ENCODE data around the gene RNF41.
"Not testable (repeated sequence)": the region's sequence is repeated elsewhere in the genome, so short reads cannot be mapped to it uniquely, and the experiment has no call there.

Gene RNF41

DNA sequence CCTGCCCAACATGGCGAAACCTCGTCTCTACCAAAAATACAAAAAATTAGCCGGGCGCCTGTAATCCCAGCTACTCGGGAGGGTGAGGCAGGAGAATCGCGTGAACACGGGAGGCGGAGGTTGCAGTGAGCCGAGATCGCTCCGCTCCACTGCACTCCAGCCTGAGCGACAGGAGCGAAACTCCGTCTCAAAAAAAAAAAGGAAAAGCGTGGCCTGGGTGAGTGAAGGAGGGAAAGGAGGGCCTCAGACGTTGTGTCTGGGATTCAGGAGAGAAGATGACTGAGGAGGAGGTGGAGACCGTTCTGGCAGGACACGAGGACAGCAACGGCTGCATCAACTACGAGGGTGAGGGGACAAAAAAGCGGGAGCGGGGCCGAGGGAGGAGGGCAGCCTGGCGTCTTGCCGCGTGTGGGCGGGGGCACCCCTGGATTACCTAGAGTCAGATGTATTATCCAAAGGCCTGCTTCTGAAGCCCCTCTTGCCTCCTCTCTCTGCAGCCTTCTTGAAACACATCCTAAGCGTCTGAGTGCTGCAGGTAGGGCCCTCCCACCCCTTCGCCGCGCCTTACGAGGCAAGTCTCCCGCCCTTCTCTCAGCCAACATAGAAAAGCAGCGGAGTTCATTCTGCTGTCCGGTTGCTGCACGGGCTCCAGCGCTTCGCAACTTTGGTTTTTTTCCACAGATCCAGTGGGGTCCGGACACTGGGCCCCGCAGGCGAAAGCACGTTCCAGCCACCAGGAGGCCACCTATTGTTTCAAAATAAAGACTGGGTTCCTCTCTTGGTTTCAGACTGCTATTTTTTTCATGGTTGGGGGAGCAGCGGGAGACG is 64.3 kb downstream of the RNF41 start:
- no peaks in the 10 kb centered on the region for H3K9me3 ChIP-seq (ENCODE audit: insufficient read depth, low read depth, low read length)
- peak overlapping the region; percentile 49 for H3K4me3 ChIP-seq (ENCODE audit: low read length)
- H3K27ac ChIP-seq (ENCODE audit: low read depth, low read length), result peak overlapping the region; percentile 94
- 22% methylated on average over 43 of the region's 45 CpGs for WGBS
- peaks cover 34% of the 10 kb centered on the region for H3K4me1 ChIP-seq (ENCODE audit: insufficient read depth, low read length)
- peak overlapping the region; percentile 71 for H3K9ac ChIP-seq (ENCODE audit: low read depth, low read length)
- H3K27me3 ChIP-seq (ENCODE audit: insufficient read depth, low read length), result no peaks in the 10 kb centered on the region
- H3K36me3 ChIP-seq (ENCODE audit: insufficient read depth, low read length), result peaks cover 47% of the 10 kb centered on the region

DNA sequence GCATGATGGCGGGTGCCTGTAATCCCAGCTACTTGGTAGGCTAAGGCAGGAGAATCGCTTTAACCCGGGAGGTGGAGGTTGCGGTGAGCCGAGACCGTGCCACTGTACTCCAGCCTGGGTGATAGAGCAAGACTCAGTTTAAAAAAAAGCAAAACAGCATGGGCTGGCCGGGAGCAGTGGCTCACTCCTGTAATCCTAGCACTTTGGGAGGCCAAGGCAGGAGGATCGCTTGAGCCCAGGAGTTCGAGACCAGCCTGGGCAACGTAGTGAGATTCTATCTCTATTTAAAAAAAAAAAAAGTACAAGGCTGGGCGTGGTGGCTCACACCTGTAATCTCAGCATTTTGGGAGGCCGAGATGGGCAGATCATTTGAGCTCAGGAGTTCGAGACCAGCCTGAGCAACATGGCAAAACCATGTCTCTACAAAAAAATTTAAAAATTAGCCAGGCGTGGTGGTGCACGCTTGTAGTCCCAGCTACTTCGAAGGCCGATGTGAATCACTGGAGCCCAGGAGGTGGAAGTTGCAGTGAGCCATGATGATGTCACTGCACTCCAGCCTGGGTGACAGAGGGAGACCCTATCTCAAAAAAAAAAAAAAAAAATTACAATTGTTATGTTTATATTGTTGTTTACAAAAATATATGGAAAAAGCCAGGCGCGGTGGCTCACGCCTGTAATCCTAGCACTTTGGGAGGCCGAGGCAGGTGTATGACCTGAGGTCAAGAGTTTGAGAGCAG is 65.1 kb downstream of the RNF41 start:
- peak overlapping the region; percentile 94 for H3K27ac ChIP-seq (ENCODE audit: low read depth, low read length)
- not testable (repeated sequence) for H3K27me3 ChIP-seq (ENCODE audit: insufficient read depth, low read length); H3K9me3 ChIP-seq (ENCODE audit: insufficient read depth, low read depth, low read length)
- H3K36me3 ChIP-seq (ENCODE audit: insufficient read depth, low read length), result peaks cover 39% of the 10 kb centered on the region
- H3K4me3 ChIP-seq (ENCODE audit: low read length), result peak overlapping the region; percentile 49
- WGBS, result 96% methylated on average over 21 of the region's 21 CpGs
- peak overlapping the region; percentile 71 for H3K9ac ChIP-seq (ENCODE audit: low read depth, low read length)
- H3K4me1 ChIP-seq (ENCODE audit: insufficient read depth, low read length), result peaks cover 26% of the 10 kb centered on the region

DNA sequence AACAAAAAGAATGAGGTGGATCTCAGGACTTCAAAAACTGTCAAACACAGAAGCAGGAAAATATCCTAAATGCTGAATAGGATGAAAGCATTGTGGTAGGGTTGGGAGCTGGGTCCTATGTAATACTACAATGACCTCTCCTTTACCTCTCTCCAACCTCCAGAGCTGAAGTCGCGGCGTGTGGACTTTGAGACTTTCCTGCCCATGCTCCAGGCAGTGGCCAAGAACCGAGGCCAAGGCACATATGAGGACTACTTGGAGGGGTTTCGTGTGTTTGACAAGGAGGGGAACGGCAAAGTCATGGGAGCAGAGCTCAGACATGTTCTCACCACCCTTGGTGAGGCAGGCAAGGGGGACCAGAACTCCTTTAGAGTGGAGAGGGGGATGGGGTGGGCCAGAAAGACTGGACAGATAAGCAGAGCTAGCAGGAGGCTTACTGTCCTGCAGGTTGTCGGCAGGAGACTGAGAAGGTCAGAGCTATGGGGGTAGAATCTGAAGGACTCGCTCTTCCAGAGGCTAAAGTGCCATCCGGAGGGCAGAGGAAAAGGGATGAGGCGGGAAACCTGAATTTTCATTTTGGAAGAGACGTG is 66.4 kb downstream of the RNF41 start:
- Histone ChIP-seq H3K27ac (ENCODE audit: low read depth, low read length) (no peak overlapping the region), H3K9me3 (ENCODE audit: insufficient read depth, low read depth, low read length) (no peaks in the 10 kb centered on the region), H3K4me3 (ENCODE audit: low read length) (no peak overlapping the region), H3K27me3 (ENCODE audit: insufficient read depth, low read length) (no peaks in the 10 kb centered on the region), H3K36me3 (ENCODE audit: insufficient read depth, low read length) (peaks cover 26% of the 10 kb centered on the region), H3K4me1 (ENCODE audit: insufficient read depth, low read length) (peaks cover 20% of the 10 kb centered on the region), H3K9ac (ENCODE audit: low read depth, low read length) (no peak overlapping the region)
- 92% methylated on average over 11 of the region's 11 CpGs for WGBS

DNA sequence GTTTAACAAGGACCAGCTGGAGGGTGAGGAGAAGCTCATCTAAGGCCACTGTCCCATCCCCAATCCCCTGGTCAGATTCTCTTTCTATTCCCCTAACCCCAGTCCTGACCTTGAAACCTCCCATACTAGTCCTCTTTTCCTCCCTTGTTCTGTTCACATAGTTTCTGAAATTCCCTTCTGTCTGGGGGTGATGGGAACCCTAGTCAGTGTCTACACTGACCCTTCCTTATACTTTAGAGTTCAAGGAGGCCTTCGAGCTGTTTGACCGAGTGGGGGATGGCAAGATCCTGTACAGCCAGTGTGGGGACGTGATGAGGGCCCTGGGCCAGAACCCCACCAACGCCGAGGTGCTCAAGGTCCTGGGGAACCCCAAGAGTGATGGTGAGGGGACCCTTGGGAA is 66.9 kb downstream of the RNF41 start:
- Histone ChIP-seq H3K4me1 (ENCODE audit: insufficient read depth, low read length) (peaks cover 15% of the 10 kb centered on the region), H3K36me3 (ENCODE audit: insufficient read depth, low read length) (peaks cover 24% of the 10 kb centered on the region), H3K9me3 (ENCODE audit: insufficient read depth, low read depth, low read length) (no peaks in the 10 kb centered on the region), H3K9ac (ENCODE audit: low read depth, low read length) (no peak overlapping the region), H3K27ac (ENCODE audit: low read depth, low read length) (no peak overlapping the region), H3K4me3 (ENCODE audit: low read length) (no peak overlapping the region), H3K27me3 (ENCODE audit: insufficient read depth, low read length) (no peaks in the 10 kb centered on the region)
- 94% methylated on average over 5 of the region's 5 CpGs for WGBS

DNA sequence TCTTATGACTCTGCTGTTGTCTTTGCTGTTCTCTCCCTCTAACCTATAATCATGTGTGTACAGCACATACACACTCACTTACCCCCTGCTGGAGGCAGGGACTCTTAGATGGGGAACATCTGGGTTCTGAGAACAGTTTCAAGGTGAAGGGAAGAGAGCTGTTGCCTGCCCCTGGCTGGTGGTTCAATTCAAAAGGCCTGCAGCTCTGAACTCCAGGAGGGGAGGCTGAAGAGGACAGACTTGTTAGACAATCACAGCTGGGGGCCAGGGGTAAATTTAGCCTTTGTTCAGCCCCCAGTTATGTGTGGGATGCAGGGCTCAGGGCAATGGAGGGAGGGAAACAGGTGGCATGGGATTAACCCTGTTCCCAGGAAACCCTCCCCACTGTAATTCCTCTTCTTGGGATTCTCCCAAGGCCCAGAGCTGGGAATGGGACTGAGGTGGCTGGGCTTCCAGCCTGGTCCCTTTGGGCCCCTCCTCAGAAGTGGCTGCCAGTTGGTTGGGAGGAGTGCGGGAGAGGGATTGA is 67.4 kb downstream of the RNF41 start:
- no peak overlapping the region for H3K9ac ChIP-seq (ENCODE audit: low read depth, low read length)
- H3K27ac ChIP-seq (ENCODE audit: low read depth, low read length), result no peak overlapping the region
- no CpG with 5 or more reads among the region's 1 CpG for WGBS
- peaks cover 10% of the 10 kb centered on the region for H3K4me1 ChIP-seq (ENCODE audit: insufficient read depth, low read length)
- no peaks in the 10 kb centered on the region for H3K9me3 ChIP-seq (ENCODE audit: insufficient read depth, low read depth, low read length)
- no peaks in the 10 kb centered on the region for H3K27me3 ChIP-seq (ENCODE audit: insufficient read depth, low read length)
- peaks cover 21% of the 10 kb centered on the region for H3K36me3 ChIP-seq (ENCODE audit: insufficient read depth, low read length)
- no peak overlapping the region for H3K4me3 ChIP-seq (ENCODE audit: low read length)

DNA sequence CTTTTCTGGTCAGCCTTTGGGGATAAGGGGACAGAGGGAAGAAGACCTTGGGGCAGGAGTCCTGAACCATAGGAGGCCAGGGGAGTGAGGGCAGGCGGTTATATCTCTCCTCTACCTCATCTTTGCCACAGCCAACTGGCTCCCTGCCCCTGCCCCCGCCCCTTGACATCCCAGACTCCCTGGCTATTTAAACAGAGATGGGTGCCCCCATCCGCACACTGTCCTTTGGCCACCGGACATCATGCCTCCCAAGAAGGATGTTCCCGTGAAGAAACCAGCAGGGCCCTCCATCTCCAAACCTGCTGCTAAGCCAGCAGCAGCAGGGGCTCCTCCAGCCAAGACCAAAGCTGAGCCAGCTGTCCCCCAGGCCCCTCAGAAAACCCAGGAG is 68.0 kb downstream of the RNF41 start:
- H3K4me3 ChIP-seq (ENCODE audit: low read length), result peak overlapping the region; percentile 86; the same call in 1 of the 2 replicates
- no peaks in the 10 kb centered on the region for H3K27me3 ChIP-seq (ENCODE audit: insufficient read depth, low read length)
- H3K27ac ChIP-seq (ENCODE audit: low read depth, low read length), result no peak overlapping the region
- H3K36me3 ChIP-seq (ENCODE audit: insufficient read depth, low read length), result peaks cover 21% of the 10 kb centered on the region
- H3K9me3 ChIP-seq (ENCODE audit: insufficient read depth, low read depth, low read length), result no peaks in the 10 kb centered on the region
- H3K9ac ChIP-seq (ENCODE audit: low read depth, low read length), result no peak overlapping the region
- WGBS, result 90% methylated on average over 5 of the region's 5 CpGs
- peaks cover 10% of the 10 kb centered on the region for H3K4me1 ChIP-seq (ENCODE audit: insufficient read depth, low read length)

DNA sequence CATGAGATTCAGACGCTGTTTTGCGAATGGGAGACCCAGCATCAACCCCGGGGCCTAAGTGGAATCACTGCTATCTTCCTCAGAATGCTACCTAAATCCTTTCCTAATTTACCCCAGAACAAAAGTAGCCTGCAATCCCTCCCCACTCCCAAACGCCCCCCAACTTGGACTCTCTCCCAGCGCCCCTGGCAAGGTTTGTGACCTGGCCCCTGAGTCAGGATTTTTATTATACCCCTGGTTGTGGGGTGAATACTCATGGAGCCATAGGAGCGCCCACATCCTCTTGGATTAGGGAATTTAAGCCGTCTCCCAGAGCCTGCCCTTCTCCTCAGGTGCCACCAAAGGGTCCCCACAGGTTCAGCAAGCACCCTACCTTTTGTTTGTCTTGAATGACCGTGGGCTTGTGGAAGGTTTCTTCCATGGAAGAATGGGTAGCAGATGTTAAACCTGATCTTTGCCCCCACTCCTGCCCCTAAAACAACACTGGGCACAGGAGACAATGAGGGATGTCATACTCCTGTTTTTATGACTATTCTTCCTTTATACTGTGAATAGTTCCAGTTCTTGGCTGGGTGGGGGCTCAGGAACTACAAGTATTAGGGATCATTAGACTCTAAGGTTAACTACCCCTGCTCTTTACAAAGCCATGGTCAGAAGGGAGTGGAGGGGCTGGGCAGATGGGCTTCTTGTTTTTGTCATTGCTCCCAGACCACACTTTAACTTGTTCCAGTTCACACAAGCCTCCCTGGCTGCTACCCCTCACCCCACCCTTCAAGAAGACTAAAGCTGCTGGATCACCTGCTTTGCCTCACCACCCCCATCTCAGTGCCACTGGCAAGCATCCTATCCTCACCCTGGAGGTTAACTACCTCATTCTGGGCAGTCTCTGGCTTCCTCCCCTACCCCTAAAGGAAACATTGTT is 68.7 kb downstream of the RNF41 start:
- no peaks in the 10 kb centered on the region for H3K27me3 ChIP-seq (ENCODE audit: insufficient read depth, low read length)
- peaks cover 10% of the 10 kb centered on the region for H3K4me1 ChIP-seq (ENCODE audit: insufficient read depth, low read length)
- H3K27ac ChIP-seq (ENCODE audit: low read depth, low read length), result no peak overlapping the region
- H3K9me3 ChIP-seq (ENCODE audit: insufficient read depth, low read depth, low read length), result no peaks in the 10 kb centered on the region
- 7% methylated on average over 7 of the region's 8 CpGs for WGBS
- peak overlapping the region; percentile 86 for H3K4me3 ChIP-seq (ENCODE audit: low read length)
- H3K9ac ChIP-seq (ENCODE audit: low read depth, low read length), result peak overlapping the region; percentile 84
- H3K36me3 ChIP-seq (ENCODE audit: insufficient read depth, low read length), result peaks cover 21% of the 10 kb centered on the region

Measured in HUES64 (cell line).